Sigmoid colon (tissue), 4 donors: ENCODE results near the gene HTT.
A peak's percentile ranks its signal among the peaks of the same experiment; 100 is the strongest.

Source experiments
- EP300 ChIP-seq, 4 donors: sonication (generic); formaldehyde crosslinking; IDR thresholded peaks; one replicate each; pipeline ENCODE4 v1.6.1; 2017; ENCODE audit warnings: antibody characterized with exemption in 4 of 4
- POLR2A ChIP-seq, 2 donors: fragments of 450-650 bp; IDR thresholded peaks; one replicate each; pipeline ENCODE4 v1.6.1; 2016; ENCODE audit warnings: antibody characterized with exemption in 2 of 2, mild to moderate bottlenecking in 2 of 2, moderate library complexity in 2 of 2
- TF ChIP-seq, protein P1 (sequence below), 4 experiments: fragments of 450-650 bp in 3 of 4; fragments of 200-600 bp in 1 of 4; IDR thresholded peaks; one replicate each; pipeline ENCODE4 v1.5.1; 2016 to 2019; ENCODE audit warnings: antibody characterized with exemption in 4 of 4, mild to moderate bottlenecking in 3 of 4, moderate library complexity in 2 of 4

GRCh38 chr4:3148926-3149325 is 74.4 kb downstream of the HTT start:
- TF ChIP-seq POLR2A (IDR thresholded peaks at IDR 0.05) (no peak), EP300 (IDR thresholded peaks at IDR 0.05) (peak in 1 of 4 donors; percentile 38)
- TF ChIP-seq, protein P1, sequence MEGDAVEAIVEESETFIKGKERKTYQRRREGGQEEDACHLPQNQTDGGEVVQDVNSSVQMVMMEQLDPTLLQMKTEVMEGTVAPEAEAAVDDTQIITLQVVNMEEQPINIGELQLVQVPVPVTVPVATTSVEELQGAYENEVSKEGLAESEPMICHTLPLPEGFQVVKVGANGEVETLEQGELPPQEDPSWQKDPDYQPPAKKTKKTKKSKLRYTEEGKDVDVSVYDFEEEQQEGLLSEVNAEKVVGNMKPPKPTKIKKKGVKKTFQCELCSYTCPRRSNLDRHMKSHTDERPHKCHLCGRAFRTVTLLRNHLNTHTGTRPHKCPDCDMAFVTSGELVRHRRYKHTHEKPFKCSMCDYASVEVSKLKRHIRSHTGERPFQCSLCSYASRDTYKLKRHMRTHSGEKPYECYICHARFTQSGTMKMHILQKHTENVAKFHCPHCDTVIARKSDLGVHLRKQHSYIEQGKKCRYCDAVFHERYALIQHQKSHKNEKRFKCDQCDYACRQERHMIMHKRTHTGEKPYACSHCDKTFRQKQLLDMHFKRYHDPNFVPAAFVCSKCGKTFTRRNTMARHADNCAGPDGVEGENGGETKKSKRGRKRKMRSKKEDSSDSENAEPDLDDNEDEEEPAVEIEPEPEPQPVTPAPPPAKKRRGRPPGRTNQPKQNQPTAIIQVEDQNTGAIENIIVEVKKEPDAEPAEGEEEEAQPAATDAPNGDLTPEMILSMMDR (IDR thresholded peaks at IDR 0.05), result no peak
